PC-3 (cell line): ENCODE measurements around the gene PLCE1.

Source experiments
- EZH2 ChIP-seq: fragments of 300-600 bp; sonication (generic); IDR thresholded peaks from one replicate; pipeline ENCODE4 v1.6.1; 2017; ENCODE audit warnings: antibody characterized with exemption, mild to moderate bottlenecking, low read length; ENCODE audit not compliant: unreplicated experiment
- EZH2phosphoT487 ChIP-seq: fragments of 300-600 bp; sonication (generic); IDR thresholded peaks from 2 replicates; pipeline ENCODE4 v1.6.1; 2018; ENCODE audit warnings: mild to moderate bottlenecking, antibody characterized with exemption, low read length, borderline replicate concordance
- TF ChIP-seq, protein P1 (sequence below): fragments of 300-600 bp; sonication (generic); conservative IDR thresholded peaks from 2 replicates; pipeline ENCODE4 v1.5.1; 2017; ENCODE audit warnings: antibody characterized with exemption, low read depth, mild to moderate bottlenecking, low read length

- no peak for TF ChIP-seq EZH2
- TF ChIP-seq, protein P1, sequence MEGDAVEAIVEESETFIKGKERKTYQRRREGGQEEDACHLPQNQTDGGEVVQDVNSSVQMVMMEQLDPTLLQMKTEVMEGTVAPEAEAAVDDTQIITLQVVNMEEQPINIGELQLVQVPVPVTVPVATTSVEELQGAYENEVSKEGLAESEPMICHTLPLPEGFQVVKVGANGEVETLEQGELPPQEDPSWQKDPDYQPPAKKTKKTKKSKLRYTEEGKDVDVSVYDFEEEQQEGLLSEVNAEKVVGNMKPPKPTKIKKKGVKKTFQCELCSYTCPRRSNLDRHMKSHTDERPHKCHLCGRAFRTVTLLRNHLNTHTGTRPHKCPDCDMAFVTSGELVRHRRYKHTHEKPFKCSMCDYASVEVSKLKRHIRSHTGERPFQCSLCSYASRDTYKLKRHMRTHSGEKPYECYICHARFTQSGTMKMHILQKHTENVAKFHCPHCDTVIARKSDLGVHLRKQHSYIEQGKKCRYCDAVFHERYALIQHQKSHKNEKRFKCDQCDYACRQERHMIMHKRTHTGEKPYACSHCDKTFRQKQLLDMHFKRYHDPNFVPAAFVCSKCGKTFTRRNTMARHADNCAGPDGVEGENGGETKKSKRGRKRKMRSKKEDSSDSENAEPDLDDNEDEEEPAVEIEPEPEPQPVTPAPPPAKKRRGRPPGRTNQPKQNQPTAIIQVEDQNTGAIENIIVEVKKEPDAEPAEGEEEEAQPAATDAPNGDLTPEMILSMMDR: no peak
- no peak for TF ChIP-seq EZH2phosphoT487
These were observed 49.1 kb downstream of the PLCE1 start for GRCh38 chr10:94042834-94043175.
